Kidney (tissue), 14 donors: Measurements from ENCODE around the gene CPTP. TPM values are rescaled to one million over a fixed set of nuclear protein-coding genes. Genes with fewer than 3 reads are reported as not detected.

Experiments used
- DNase-seq, 5 donors: peaks; one replicate each; pipeline ENCODE4 v3.0.0-alpha.2; 2013 to 2020
- FAIRE-seq: peaks from 2 replicates; lab custom pipeline; 2012; peaks lifted over from hg19 to GRCh38; lab: Jason Lieb, UNC
- H3K27ac ChIP-seq, 2 donors: one replicate each; pipeline ENCODE4 v1.7.0; 2013; ENCODE audit warnings: low read depth in 2 of 2, low read length in 2 of 2, inconsistent platforms in 1 of 2
- H3K27me3 ChIP-seq: one replicate; pipeline ENCODE4 v1.7.1; 2013; ENCODE audit warnings: low read length, inconsistent platforms; ENCODE audit not compliant: control insufficient read depth, insufficient read depth
- H3K36me3 ChIP-seq, 3 donors: one replicate each; pipeline versions ENCODE4 v1.7.0 to v1.7.1; 2013; ENCODE audit warnings: low read length in 3 of 3, control low read depth in 1 of 3, inconsistent platforms in 1 of 3; ENCODE audit not compliant: insufficient read depth in 3 of 3, control insufficient read depth in 2 of 3
- H3K4me1 ChIP-seq, 3 donors: one replicate each; pipeline versions ENCODE4 v1.7.0 to v1.7.1; 2013; ENCODE audit warnings: low read length in 3 of 3, inconsistent platforms in 1 of 3, low read depth in 1 of 3; ENCODE audit not compliant: control insufficient read depth in 2 of 3, insufficient read depth in 2 of 3
- H3K4me3 ChIP-seq, 3 donors: one replicate each; pipeline versions ENCODE4 v1.7.0 to v1.8.1; 2013; ENCODE audit warnings: low read length in 3 of 3, control low read depth in 1 of 3, inconsistent platforms in 1 of 3
- H3K9ac ChIP-seq, 3 donors: one replicate each; pipeline versions ENCODE4 v1.7.0 to v1.7.1; 2013; ENCODE audit warnings: low read length in 3 of 3, control low read depth in 1 of 3, inconsistent platforms in 1 of 3
- H3K9me3 ChIP-seq, 3 donors: one replicate each; pipeline versions ENCODE4 v1.7.0 to v1.7.1; 2013; ENCODE audit warnings: low read length in 3 of 3, control low read depth in 1 of 3, inconsistent platforms in 1 of 3; ENCODE audit not compliant: control insufficient read depth in 2 of 3, insufficient read depth in 1 of 3
- intact Hi-C: fragments of 100-400 bp; cut with DNase I; formaldehyde crosslinking; loops from one replicate; pipeline ENCODE4 v1.11.1; 2022
- polyA plus RNA-seq: library from polyadenylated mRNA; stranded (reverse); fragments of 350-450 nt; fragmentation: Illumina TruSeq; extraction: RNeasy Lipid Tissue Mini Kit (QIAGEN cat#74804); gene quantifications from one replicate; pipeline ENCODE4 v1.2.3, GENCODE V29; 2014; ENCODE audit warnings: low read depth, low replicate concordance; ENCODE audit not compliant: insufficient read depth
- total RNA-seq: library from RNA; stranded (reverse); fragmentation: NEBNext Ultra II Directional; extraction: Animal tissue kit (Norgen Biotek cat#: 25700); gene quantifications from one replicate; pipeline ENCODE4 v1.2.1, GENCODE V29; 2021
- TF ChIP-seq, protein P1 (sequence below): IDR thresholded peaks from 3 replicates; pipeline ENCODE4 v1.5.1; 2012; ENCODE audit warnings: mild to moderate bottlenecking, moderate library complexity, borderline replicate concordance; ENCODE audit not compliant: insufficient read depth; ENCODE audit errors: extremely low read depth
- donor health status: control.
- donor health status: control.
- donor health status: control.
- donor health status: control.
- donor health status: control.
- donor health status: DM: yes; HTN: yes; CAD: no.
- donor health status: Normal renal cell carcinoma (clear cell type).

Gene CPTP
- total and polyA plus RNA-seq, 2 donors from 2014 or later: 21.9 to 51.5 TPM

DNA sequence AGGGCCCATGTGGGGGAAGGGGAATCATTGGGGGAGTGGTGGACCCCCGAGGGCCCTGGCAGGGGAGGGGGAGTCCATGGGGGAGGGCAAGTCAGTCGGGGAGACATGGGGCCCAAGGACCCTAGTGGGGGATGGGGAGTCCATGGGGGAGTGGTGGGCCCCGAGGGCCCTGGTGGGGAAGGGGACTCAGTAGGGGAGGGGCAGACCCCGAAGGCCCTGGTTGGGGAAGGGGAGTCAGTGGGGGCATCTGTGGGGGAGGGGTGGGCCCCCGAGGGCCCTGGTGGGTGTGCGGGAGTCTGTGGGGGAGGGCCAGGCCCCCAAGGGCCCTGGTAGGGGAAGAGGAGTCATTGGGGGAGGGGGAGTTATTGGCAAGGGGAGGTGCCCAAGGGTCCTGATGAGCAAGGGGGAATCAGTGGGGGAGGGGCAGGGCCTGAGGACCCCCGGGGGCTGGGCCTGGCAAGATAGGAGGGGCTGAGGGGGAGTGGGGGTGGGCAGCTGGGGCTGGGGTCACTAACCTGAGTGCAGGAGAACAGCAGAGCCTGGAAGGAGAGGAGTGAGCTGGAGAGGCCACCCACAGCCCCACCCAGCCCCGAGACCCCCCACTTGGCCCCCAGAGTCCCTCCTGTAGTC, 31.7 kb downstream of the CPTP start:
- TF ChIP-seq, protein P1, sequence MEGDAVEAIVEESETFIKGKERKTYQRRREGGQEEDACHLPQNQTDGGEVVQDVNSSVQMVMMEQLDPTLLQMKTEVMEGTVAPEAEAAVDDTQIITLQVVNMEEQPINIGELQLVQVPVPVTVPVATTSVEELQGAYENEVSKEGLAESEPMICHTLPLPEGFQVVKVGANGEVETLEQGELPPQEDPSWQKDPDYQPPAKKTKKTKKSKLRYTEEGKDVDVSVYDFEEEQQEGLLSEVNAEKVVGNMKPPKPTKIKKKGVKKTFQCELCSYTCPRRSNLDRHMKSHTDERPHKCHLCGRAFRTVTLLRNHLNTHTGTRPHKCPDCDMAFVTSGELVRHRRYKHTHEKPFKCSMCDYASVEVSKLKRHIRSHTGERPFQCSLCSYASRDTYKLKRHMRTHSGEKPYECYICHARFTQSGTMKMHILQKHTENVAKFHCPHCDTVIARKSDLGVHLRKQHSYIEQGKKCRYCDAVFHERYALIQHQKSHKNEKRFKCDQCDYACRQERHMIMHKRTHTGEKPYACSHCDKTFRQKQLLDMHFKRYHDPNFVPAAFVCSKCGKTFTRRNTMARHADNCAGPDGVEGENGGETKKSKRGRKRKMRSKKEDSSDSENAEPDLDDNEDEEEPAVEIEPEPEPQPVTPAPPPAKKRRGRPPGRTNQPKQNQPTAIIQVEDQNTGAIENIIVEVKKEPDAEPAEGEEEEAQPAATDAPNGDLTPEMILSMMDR: no peak
- peaks cover 0 to 25% (median 0%) of the 10 kb centered on the region in 3 donors for H3K4me1 ChIP-seq
- no peaks in the 10 kb centered on the region for H3K9me3 ChIP-seq
- no peak overlapping the region for H3K9ac ChIP-seq
- peak overlapping the region in 1 of 3 donors; percentile 55 for H3K4me3 ChIP-seq
- no peaks in the 10 kb centered on the region for H3K36me3 ChIP-seq
- DNase-seq (peak in 2 of 5 donors; percentile 77 to 80), FAIRE-seq (no peak)
- intact Hi-C loops: no loop called here
- no peak overlapping the region for H3K27ac ChIP-seq
- H3K27me3 ChIP-seq: no peaks in the 10 kb centered on the region

DNA sequence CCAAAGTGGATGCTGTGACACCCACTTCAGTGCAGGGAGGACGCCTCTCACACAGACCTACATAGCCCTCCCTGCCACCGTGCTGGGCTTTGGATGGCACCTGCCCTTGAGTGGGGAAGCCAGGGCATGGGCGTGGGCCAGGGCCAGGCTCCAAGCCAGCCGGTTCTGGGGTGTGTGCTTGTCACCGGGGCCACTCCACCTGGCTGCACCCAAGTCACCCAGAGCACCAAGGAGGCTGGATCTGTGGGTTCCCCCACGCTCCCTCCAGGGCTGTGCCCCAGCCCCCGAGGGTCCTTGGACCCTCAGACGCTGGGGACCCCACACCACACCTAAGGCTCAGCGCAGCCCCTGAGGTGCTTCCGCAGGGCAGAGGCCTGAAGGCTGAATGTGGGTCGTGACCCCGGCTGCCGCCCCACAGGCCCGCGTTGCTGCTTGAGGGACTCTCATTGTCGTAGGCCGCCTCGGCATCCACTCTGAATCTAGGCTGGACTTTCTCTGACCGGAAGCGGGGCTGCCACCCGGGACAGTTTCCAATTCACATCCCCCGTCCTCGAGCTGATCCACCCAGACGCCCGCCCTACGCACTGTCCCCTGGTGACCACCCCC, 32.3 kb downstream of the CPTP start:
- FAIRE-seq: no peak
- Histone ChIP-seq H3K9me3 (no peaks in the 10 kb centered on the region), H3K9ac (no peak overlapping the region), H3K4me3 (peak overlapping the region in 2 of 3 donors; percentile 20 to 55), H3K36me3 (no peaks in the 10 kb centered on the region), H3K4me1 (peaks cover 0 to 23% (median 2%) of the 10 kb centered on the region in 3 donors), H3K27ac (peak overlapping the region in 1 of 2 donors; percentile 43), H3K27me3 (no peaks in the 10 kb centered on the region)
- peak in 2 of 5 donors; percentile 65 to 78 for DNase-seq
- TF ChIP-seq, protein P1: no peak
- intact Hi-C loops: no loop called here

DNA sequence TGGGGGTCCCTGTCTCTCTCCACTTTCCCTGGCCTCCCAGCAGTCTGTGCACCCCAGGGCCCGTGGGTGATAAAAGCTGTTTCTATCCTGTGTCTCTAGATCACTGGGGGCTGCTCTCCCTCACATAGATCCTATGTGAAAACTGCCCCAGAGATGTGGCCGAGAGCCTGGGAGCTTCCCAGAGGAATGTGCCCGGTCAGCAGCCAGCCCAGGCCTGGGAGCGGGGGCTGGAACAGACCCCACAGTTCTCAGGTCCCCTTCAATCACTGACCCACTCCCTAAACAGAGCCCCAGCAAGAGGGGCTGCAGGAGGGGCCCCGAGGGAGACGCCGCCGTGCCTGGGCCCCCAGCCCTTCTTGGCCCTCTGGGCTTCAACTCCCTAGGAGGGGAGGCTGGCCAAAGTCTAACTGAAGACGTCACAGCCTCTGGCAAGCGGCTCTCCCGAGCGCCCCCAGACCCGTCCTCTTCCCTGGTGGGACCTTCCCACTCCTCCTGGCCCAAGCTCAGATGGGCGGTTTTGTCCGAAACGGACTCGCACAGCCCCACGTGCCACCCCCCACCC, 33.4 kb downstream of the CPTP start:
- no peaks in the 10 kb centered on the region for H3K27me3 ChIP-seq
- intact Hi-C loops: no loop called here

More for the DNA sequence above, 33.4 kb downstream of the CPTP start:
- TF ChIP-seq, protein P1: no peak
- Histone ChIP-seq H3K9me3 (no peaks in the 10 kb centered on the region), H3K9ac (peak overlapping the region in 2 of 3 donors; percentile 11 to 26), H3K36me3 (no peaks in the 10 kb centered on the region), H3K4me1 (peaks cover 0 to 21% (median 2%) of the 10 kb centered on the region in 3 donors), H3K4me3 (peak overlapping the region in 2 of 3 donors; percentile 55 to 57), H3K27ac (peak overlapping the region; percentile 69 to 83)
- DNase-seq (peak; percentile 68 to 81 (median 78)), FAIRE-seq (no peak)
